Measurements from ENCODE around the gene XCL2.

GRCh38 chr1:168513656-168514404 lies 30.0 kb downstream of the XCL2 start:
- TF ChIP-seq CTCF (IDR thresholded peaks at IDR 0.05) (no peak), RAD21 (IDR thresholded peaks at IDR 0.05; ENCODE audit: low read length) (no peak), RFX5 (IDR thresholded peaks at IDR 0.05; ENCODE audit: low read length) (no peak)
